NAMALWA (cell line): ENCODE data around the gene F2RL1.
"Not testable (repeated sequence)": the region's sequence is repeated elsewhere in the genome, so short reads cannot be mapped to it uniquely, and the experiment has no call there.

Experiments used
- DNase-seq: peaks from one replicate; pipeline ENCODE4 v3.0.0-alpha.2; 2015; ENCODE audit warnings: low spot score

The F2RL1 gene

DNA sequence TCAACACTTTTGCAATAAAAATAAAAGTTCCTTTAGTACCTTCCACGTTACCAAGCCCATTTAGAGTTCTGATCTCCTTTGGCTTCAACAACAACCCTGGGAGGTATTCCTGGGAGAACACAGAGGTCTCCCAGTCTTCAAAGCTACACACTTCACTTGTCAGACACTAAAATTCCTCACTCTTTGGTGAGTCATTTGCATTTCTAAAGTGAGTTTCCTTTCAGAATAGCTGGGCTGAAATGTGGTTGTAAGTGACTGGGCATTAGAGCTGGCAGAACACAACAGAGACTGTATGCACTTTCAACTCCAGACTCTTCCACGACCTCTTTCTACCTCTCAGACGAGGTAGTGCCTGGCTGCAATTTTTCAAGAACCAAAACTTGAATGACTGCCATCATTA, 11.5 kb upstream of the F2RL1 start:
- no peak for DNase-seq

DNA sequence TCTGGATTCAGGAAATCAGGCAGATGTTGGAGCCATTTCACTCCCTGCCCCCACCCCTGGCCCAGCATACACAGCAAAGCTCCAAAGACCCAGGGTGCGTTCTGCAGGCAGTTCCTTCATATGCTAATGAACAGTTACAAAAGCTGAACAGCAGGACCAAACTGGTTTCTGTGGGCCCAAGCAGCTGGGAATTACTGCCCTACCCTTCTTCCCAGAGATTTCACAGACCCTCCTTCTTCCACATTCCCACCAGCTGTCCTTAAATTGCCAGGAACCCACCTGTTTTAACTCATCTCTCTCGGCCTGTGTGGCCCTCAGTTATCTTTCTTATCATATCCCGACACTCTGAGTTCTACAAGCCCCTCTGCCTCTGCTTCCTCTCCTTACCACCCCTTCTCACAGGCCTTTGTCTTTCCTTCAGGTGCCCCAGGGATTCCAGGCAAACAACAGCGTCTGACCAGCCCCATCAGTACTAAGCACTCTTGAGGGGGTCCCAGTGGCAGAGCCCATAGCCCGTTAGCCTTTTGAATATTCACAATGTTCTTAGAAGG, 10.6 kb upstream of the F2RL1 start:
- DNase-seq, result no peak

GRCh38 chr5:76809141-76809540, 9.7 kb upstream of the F2RL1 start:
- no peak for DNase-seq

DNA sequence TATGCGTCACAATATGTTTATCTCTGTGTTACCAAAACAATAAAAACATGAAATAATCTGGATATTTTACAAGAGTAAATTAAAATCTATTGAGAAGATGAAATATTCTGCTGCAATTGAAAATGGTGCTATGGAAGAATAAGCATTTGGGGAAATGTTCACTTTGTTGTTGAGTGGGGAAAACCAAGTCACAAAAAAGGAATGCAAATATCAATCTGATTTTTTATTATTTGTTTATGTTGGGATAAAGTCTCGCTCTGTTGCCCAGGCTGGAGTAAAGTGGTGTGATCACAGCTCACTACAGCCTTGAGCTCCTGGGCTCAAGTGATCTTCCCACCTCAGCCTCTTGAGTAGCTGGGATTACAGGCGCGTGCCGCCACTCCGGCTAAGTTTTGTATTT, 8.6 kb upstream of the F2RL1 start:
- no peak for DNase-seq

DNA sequence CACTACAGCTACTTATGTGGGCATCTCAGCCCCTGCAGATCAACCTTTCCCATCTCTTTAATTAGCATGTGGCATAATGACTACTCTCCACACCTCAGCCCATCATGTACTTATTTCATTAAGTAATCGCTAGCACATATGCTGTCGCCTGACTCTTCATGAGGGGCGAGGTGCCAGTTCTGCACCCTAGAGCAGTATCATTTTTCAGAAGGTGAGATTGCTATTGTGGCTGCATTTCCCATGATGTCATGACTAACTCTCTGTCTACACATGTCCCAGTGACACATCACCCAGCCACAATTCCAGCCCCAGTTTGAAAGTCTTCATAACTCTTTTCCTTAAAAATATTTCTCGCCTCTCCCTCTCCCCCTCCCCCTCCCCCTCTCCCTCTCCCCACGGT, 7.6 kb upstream of the F2RL1 start:
- DNase-seq, result no peak

DNA sequence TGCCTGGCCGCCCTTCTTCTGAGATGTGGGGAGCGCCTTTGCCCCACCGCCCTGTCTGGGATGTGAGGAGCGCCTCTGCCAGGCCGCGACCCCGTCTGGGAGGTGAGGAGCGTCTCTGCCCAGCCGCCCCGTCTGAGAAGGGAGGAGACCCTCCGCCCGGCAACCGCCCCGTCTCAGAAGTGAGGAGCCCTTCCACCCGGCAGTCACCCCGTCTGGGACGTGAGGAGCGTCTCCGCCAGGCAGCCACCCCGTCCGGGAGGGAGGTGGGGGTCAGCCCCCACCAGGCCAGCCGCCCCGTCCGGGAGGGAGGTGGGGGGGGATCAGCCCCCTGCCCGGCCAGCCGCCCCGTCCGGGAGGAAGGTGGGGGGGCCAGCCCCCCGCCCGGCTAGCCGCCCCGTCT, 6.6 kb upstream of the F2RL1 start:
- DNase-seq, result not testable (repeated sequence)

- DNase-seq, result no peak
Measured at GRCh38 chr5:76813982-76814562, 4.8 kb upstream of the F2RL1 start.

DNA sequence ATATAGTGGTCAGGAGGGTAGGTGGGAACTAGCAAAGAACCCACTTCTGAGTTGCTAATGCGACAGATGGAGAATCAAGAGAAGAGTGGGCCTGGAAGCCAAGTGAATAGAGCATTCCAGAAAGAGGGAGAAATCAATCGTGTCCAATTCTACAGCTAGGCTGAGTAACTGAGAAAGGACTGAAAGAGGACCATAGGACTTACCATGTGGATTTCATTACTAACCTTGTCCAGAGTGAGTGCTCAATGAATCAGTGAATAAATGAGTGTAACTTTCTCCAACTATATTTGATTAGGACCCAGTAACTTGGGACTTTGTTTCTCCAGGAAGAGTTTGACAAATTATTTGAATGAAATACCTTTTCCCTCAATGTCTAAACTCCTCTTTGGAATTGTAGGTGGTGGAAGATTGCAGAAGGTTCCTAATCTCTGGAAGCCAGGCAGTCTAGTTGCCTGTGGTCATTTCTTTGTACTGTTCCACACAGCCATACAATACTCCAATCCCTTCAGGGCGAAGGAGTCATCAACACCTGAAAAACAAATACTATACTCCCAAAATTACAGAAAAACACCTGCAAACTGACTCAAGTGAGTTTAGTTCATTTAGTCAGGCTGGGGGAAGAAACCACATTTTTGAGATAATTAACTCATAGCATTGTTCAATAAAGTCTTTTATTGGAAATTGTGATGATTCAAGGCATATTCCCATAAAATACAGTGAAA, 2.6 kb upstream of the F2RL1 start:
- DNase-seq, result no peak

DNA sequence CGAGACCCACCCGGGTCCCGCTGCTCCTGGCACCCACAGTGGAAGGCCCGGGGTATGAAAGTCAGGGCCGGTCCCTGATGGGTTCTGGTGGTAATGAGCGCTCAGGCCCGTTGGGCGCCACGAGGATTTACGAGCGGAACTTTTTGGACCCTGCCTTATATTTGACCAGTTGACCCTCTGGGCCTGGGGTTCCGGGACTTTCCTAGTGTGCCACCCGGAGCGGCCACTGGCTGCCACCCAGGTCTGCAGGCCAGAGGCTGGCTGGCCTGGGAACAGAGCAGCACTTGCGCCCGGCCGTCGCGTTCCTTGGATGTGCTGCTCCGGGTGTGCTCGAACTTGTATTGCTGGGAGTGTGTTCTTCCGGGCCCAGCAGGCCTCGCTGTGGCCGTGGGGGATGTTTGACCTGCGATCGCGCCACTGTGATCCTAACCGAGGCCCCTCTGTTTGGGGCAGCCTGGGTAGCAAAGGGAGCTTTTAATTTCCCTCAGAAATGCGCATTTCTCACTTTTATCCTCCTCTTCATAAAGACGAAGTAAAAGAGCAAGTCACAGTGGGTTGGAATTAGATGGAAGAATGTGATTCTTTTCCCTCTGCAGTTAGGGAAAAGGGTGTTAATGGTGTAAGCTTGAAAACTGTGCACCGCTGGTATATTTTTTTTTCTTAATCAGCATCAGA, 1.2 kb downstream of the F2RL1 start:
- no peak for DNase-seq

DNA sequence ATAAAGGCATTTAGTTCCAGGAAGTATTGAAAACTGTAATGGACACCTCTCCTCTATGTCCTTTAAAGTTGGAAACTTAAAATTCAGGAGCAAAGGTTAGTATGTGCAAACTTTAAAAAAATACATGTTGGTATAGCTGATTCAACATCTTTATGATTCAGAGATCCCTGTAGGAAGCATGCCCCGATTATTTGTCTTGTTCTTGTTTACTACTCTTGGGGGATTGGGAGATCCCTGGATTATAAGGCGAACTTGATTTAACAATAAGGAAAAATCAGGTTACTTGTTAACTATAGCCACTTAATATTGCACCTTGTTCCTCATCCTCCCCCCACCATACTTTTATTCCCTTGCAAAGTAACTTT, 1.7 kb downstream of the F2RL1 start:
- DNase-seq, result no peak

DNA sequence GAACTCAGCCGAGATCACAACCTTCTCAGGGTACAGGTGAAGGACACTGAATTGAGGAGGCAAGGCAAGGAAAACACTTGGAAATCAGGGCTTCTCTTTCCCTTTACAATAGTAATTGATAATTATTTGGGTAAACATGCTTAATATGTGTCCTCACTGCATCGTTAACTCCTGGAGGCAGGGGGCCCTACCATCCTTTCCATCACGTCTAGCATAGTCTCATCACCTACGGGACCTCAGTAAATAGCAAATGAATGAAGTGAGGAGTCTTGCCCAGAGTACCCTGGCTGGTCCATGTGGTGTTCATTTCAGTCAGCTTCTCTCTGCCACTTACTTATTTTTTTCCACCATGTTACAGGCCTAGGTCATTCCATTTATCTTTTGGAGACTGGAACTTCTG, 2.3 kb downstream of the F2RL1 start:
- no peak for DNase-seq

GRCh38 chr5:76822105-76822731, 3.4 kb downstream of the F2RL1 start:
- DNase-seq, result not testable (repeated sequence)

- DNase-seq, result not testable (repeated sequence)
Measured at GRCh38 chr5:76826416-76826815, 7.6 kb downstream of the F2RL1 start.

DNA sequence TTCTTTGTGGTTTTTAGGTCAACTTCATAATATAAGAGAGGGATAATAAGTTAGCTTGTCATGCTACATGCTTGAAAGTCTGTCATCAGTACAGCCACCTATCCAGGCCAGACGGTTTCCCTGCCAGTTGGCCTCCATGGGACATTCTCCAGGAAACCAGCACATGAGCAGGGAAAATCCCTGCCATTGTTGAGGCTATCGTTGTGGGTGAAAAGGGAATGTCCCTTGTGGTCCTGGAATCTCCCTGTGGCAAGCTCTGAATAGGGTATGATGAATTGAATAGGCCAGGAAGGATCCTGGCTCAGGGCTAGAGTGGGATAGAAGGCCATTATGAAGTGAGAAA, 12.3 kb downstream of the F2RL1 start:
- DNase-seq, result no peak

DNA sequence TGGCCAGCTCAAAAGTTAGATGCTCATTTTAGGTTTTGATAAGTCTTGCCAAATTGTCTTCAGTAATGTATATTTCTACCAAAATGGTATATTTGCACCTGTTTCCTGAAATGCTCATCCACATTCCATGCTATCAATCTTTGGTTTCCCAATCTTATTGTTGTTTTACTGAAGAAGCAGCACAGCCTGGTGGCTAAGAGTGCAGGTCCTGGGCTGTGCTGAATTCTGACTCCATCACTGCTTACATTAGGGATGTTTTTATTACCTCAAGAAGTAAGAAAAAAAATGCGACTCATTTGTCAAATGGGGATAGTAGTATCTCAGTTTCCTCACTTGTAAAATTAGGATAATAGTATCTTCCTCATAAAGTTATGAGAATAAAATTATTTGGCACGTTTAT, 17.4 kb downstream of the F2RL1 start:
- no peak for DNase-seq

DNA sequence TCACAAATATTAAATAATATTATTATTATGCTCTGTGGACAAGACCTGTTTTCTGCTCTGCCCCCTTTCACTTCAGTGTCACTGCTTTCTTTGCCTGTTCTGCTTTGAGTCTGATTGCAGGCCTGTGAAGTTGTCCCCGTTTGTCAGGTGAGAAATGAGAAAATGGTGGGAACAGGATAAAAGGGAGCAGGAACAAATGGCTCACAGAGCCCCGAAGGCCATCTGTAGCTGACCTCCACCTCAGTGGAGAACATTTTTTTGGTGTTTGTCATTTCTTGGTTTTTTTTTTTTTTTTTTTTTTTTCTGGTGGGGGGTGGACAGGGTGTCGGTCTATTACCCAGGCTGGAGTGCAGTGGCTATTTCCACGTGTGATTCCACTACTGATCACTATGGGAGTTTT, 17.8 kb downstream of the F2RL1 start:
- no peak for DNase-seq

DNA sequence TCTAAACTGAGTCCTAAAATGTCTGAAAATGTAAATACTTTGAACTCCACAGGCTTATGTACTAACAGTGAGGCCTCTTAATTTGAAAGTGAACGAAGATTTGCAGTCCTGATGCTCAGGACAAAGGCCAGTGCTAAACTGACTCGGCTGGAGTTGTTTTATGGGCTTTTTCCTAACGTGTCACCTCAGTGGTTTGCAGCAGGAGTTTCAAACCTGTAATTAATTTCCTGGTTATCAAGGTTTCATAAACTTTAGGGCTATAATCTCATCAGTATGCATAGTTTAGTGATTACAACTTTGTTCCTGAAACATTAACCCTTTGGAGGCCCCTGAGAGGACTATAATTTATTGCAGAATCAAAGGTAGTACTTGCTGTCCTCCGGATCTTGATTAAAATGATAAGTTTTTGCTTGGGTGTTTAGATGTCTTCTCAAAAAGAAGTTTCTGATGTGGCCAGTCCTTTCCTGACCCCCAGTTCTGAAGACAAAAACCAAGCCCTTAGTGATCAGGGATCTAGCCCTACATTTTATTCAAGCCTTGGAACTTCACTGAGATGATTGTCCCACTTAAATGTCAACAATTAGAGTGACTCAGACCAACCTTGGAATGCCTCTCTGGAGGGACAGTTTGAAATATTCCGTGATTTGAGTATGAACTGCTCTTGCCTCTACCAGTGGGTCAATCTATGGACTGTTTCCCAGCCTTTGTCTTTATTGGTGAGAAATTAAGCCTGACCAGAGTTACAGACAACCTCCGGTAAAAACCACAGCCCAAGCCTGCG, 19.8 kb downstream of the F2RL1 start:
- no peak for DNase-seq

DNA sequence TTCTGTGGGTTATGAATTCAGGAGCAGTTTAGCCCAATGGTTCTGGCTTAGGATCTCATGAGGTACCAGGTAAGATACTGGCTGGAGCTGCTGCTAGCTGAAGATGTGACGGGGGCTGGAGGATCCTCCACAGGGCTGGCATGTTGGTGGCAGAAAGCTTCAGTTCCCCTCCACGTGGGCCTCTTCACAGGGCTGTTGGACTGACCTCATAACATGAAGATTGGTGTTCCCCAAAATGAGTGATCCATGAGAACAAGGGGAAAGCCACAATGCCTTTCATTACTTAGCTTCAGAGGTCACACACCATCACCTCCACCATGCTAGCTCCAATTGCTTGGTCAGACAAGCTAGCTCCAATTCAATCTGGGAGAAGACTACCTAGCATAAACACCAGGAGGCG, 22.5 kb downstream of the F2RL1 start:
- DNase-seq, result no peak

DNA sequence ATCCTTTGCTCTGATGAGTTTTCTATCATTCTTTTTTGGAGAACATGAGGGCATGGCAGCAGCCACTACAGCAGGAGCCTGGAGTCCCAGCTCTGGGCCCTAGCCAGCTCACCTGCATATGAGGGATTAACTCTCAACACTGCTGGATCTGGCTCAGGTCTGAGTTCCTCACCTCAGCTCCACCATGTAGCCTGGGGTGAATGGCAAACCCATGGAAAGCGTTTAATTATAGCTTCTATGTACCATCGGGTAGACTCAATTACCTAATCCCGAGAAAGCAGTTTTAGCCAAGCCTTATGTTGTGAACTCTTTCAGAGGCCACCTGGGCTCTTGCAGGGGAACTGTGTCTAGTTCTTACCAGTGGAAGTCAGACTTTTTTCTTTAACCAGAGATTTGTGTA, 27.1 kb downstream of the F2RL1 start:
- no peak for DNase-seq

- DNase-seq, result no peak
Measured at GRCh38 chr5:76849419-76850291, 30.8 kb downstream of the F2RL1 start, which contains the start of gene S100Z. Gene S100Z, plus strand, starts transcription at chr5:76850014. Its CDS starts 25,346 bp downstream, at chr5:76875360.

- no peak for DNase-seq
Measured at GRCh38 chr5:76850543-76851145, 31.8 kb downstream of the F2RL1 start.
